ENCODE data around the gene GM2A. TPM values are rescaled to one million over a fixed set of nuclear protein-coding genes. Genes with fewer than 3 reads are reported as not detected.

The GM2A gene
- total RNA-seq, 1 experiment from 2014 or later, result 36.2 TPM

- no peak for TF ChIP-seq ZBTB43 (CRISPR knock-in tag; IDR thresholded peaks at IDR 0.05)
These were observed 4.8 kb downstream of the GM2A start (continued) for GRCh38 chr5:151257731-151258181.

- peaks cover 18% of the 10 kb centered on the region for H3K4me1 Mint-ChIP-seq
These were observed 5.2 kb downstream of the GM2A start for GRCh38 chr5:151258201-151258611.

GRCh38 chr5:151258816-151259215 lies 5.8 kb downstream of the GM2A start:
- Mint-ChIP-seq H3K27ac (no peak overlapping the region), H3K9me3 (no peaks in the 10 kb centered on the region), H3K27me3 (ENCODE audit: low read depth) (no peaks in the 10 kb centered on the region), H3K4me1 (peaks cover 13% of the 10 kb centered on the region), H3K36me3 (no peaks in the 10 kb centered on the region; the same call in 1 of the 2 replicates), H3K4me3 (no peak overlapping the region)
- POLR2A ChIA-PET, result no interaction called here
- no peak for ATAC-seq
- TF ChIP-seq AFF4 (CRISPR knock-in tag; IDR thresholded peaks at IDR 0.05; ENCODE audit: borderline replicate concordance) (no peak), NR1H2 (CRISPR knock-in tag; IDR thresholded peaks at IDR 0.05) (no peak), ZNF219 (CRISPR knock-in tag; IDR thresholded peaks at IDR 0.05; ENCODE audit: borderline replicate concordance) (no peak), CDX4 (CRISPR knock-in tag; IDR thresholded peaks at IDR 0.05; ENCODE audit: borderline replicate concordance) (no peak)
- DNase-seq (ENCODE audit: low spot score), result no peak
- CTCF ChIA-PET, result interaction anchor here (0.6 kb wide), 1 partner anchor 39 kb away, joined by 3 read pairs; no protein-coding TSS in a partner anchor

More at GRCh38 chr5:151258201-151258611, 5.2 kb downstream of the GM2A start:
- H3K27ac Mint-ChIP-seq, result no peak overlapping the region
- no peaks in the 10 kb centered on the region for H3K9me3 Mint-ChIP-seq
- H3K27me3 Mint-ChIP-seq (ENCODE audit: low read depth), result no peaks in the 10 kb centered on the region
- TF ChIP-seq NR2C2 (CRISPR knock-in tag; IDR thresholded peaks at IDR 0.05) (no peak), ATF2 (CRISPR knock-in tag; IDR thresholded peaks at IDR 0.05; ENCODE audit: borderline replicate concordance, low read depth) (no peak), FOXP1 (CRISPR knock-in tag; IDR thresholded peaks at IDR 0.05; ENCODE audit: borderline replicate concordance) (no peak), EMX1 (CRISPR knock-in tag; IDR thresholded peaks at IDR 0.05) (no peak), MYBL2 (CRISPR knock-in tag; IDR thresholded peaks at IDR 0.05) (no peak), ZNF423 (CRISPR knock-in tag; IDR thresholded peaks at IDR 0.05) (no peak), ZNF317 (CRISPR knock-in tag; IDR thresholded peaks at IDR 0.05; ENCODE audit: borderline replicate concordance, low read depth) (no peak)
- DNase-seq (ENCODE audit: low spot score) (no peak), ATAC-seq (no peak)
- CTCF ChIA-PET, result interaction anchor here (0.6 to 2.4 kb wide), 4 partner anchors 20 to 265 kb away, joined by 3 to 14 read pairs (median 4); no protein-coding TSS in a partner anchor
- no peaks in the 10 kb centered on the region; the same call in 1 of the 2 replicates for H3K36me3 Mint-ChIP-seq
- no peak overlapping the region for H3K4me3 Mint-ChIP-seq
- POLR2A ChIA-PET, result no interaction called here

- ChIA-PET CTCF (no interaction called here), POLR2A (no interaction called here)
- no peak for DNase-seq (ENCODE audit: low spot score)
- H3K27me3 Mint-ChIP-seq (ENCODE audit: low read depth), result no peaks in the 10 kb centered on the region
- H3K4me3 Mint-ChIP-seq, result no peak overlapping the region
- H3K4me1 Mint-ChIP-seq, result peaks cover 14% of the 10 kb centered on the region
- H3K27ac Mint-ChIP-seq, result no peak overlapping the region
- no peak for ATAC-seq
- H3K9me3 Mint-ChIP-seq, result no peaks in the 10 kb centered on the region
- peaks cover 2% of the 10 kb centered on the region; the same call in 1 of the 2 replicates for H3K36me3 Mint-ChIP-seq
- TF ChIP-seq HMGA2 (CRISPR knock-in tag; IDR thresholded peaks at IDR 0.05) (no peak), TCF7 (CRISPR knock-in tag; IDR thresholded peaks at IDR 0.05; ENCODE audit: low read depth) (no peak), ZNF232 (CRISPR knock-in tag; IDR thresholded peaks at IDR 0.05) (no peak), ESRRA (CRISPR knock-in tag; IDR thresholded peaks at IDR 0.05; ENCODE audit: borderline replicate concordance) (no peak), GTF2I (CRISPR knock-in tag; conservative IDR thresholded peaks at IDR 0.05) (no peak), STAT6 (CRISPR knock-in tag; conservative IDR thresholded peaks at IDR 0.05; ENCODE audit: low read depth) (no peak), ZNF121 (CRISPR knock-in tag; IDR thresholded peaks at IDR 0.05) (no peak), KAT7 (CRISPR knock-in tag; IDR thresholded peaks at IDR 0.05; ENCODE audit: borderline replicate concordance) (no peak)
These were observed 6.9 kb downstream of the GM2A start for GRCh38 chr5:151259931-151260330.
